DOHH2 (cell line): ENCODE data around the gene AIF1L.

Experiments
- H3F3A ChIP-seq: fragments of 200-600 bp; sonication (generic), shearing (Covaris generic); 2 replicates; pipeline ENCODE4 v1.6.0; 2016; ENCODE audit warnings: antibody characterized with exemption, mild to moderate bottlenecking; ENCODE audit not compliant: control insufficient read depth, insufficient read depth
- H3K27ac ChIP-seq: fragments of 200-600 bp; sonication (generic); 2 replicates; pipeline ENCODE4 v1.5.1; 2014; ENCODE audit warnings: low read depth, mild to moderate bottlenecking, low read length, moderate library complexity
- H3K27me3 ChIP-seq: fragments of 200-600 bp; sonication (generic); 2 replicates; pipeline ENCODE4 v1.6.1; 2014; ENCODE audit warnings: mild to moderate bottlenecking, low read length, mixed read lengths; ENCODE audit not compliant: control insufficient read depth
- H3K36me3 ChIP-seq: fragments of 200-600 bp; sonication (generic); 2 replicates; pipeline ENCODE4 v1.6.1; 2014; ENCODE audit warnings: mild to moderate bottlenecking, low read length, moderate library complexity, mixed read lengths; ENCODE audit not compliant: control insufficient read depth
- H3K4me1 ChIP-seq: fragments of 200-600 bp; sonication (generic); 2 replicates; pipeline ENCODE4 v1.6.1; 2014; ENCODE audit warnings: mild to moderate bottlenecking, low read length, mixed read lengths; ENCODE audit not compliant: control insufficient read depth
- H3K4me2 ChIP-seq: fragments of 200-600 bp; sonication (generic); 2 replicates; pipeline ENCODE4 v1.6.0; 2014; ENCODE audit warnings: mild to moderate bottlenecking, low read length, moderate library complexity
- H3K4me3 ChIP-seq: fragments of 200-600 bp; sonication (generic); 2 replicates; pipeline ENCODE4 v1.5.1; 2014; ENCODE audit warnings: mild to moderate bottlenecking, low read length, mixed read lengths
- H3K79me2 ChIP-seq: fragments of 200-600 bp; sonication (generic); 2 replicates; pipeline ENCODE4 v1.6.1; 2014; ENCODE audit warnings: mild to moderate bottlenecking, low read length, mixed read lengths; ENCODE audit not compliant: control insufficient read depth
- H3K9me2 ChIP-seq: fragments of 200-600 bp; sonication (generic); replicated peaks from 2 replicates; pipeline ENCODE4 v1.6.1; 2014; ENCODE audit warnings: mild to moderate bottlenecking, low read length, mixed read lengths; ENCODE audit not compliant: control insufficient read depth
- H3K9me3 ChIP-seq: fragments of 200-600 bp; sonication (generic); 2 replicates; pipeline ENCODE4 v1.6.1; 2014; ENCODE audit warnings: antibody characterized with exemption, low read length, mixed read lengths; ENCODE audit not compliant: control insufficient read depth, insufficient read depth
- H4K20me1 ChIP-seq: fragments of 200-600 bp; sonication (generic); 2 replicates; pipeline ENCODE4 v1.6.0; 2014; ENCODE audit warnings: low read depth, mild to moderate bottlenecking, antibody characterized with exemption, low read length, moderate library complexity; ENCODE audit not compliant: control insufficient read depth, insufficient read depth
- EZH2phosphoT487 ChIP-seq: fragments of 200-600 bp; sonication (generic); IDR thresholded peaks from 2 replicates; pipeline ENCODE4 v1.6.1; 2017; ENCODE audit warnings: borderline replicate concordance, mild to moderate bottlenecking, antibody characterized with exemption, low read length, moderate library complexity, mixed read lengths
- TF ChIP-seq, protein P1 (sequence below): fragments of 200-600 bp; sonication (generic); IDR thresholded peaks from one replicate; pipeline ENCODE4 v1.5.1; 2014; ENCODE audit warnings: antibody characterized with exemption, mild to moderate bottlenecking, low read depth, low read length; ENCODE audit not compliant: poor library complexity, severe bottlenecking

Gene AIF1L

DNA sequence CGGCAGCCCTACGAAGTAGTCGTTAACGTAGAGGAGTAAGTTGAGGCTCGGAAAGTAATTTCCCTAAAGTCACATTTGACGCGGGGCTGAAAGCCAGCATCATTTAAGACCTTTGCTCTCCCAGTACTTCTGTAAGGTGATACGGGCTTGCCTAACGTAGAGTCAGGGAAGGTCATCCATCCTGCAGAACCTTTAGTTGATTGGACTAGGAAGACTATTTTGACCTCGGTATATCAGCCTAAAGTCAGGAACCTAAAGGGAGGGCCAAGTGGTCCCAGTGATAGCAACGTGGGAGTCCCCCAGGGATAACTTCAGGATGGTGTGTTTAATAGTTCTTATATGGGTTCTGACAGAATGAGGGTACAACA is 29.7 kb downstream of the AIF1L start:
- H3K27ac ChIP-seq, result peak overlapping the region; percentile 38; the same call in 1 of the 2 replicates

DNA sequence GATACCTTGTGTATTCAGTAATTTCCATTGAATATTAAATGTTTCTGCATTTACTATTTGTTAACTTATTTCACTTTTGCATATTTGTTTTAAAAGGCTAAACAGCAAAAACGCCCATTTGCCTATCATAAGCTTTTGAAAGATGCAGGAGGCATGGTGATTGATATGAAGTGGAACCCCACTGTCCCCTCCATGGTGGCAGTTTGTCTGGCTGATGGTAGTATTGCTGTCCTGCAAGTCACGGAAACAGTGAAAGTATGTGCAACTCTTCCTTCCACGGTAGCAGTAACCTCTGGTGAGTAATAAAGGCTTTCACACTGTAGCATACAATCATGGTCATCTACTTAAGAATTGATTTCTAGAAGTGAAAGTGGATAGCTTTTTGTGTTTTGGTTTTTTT is 32.9 kb downstream of the AIF1L start:
- H3K27me3 ChIP-seq, result no peaks in the 10 kb centered on the region
- H3K27ac ChIP-seq, result no peak overlapping the region
- H3K79me2 ChIP-seq, result peaks cover 55% of the 10 kb centered on the region
- H3K9me2 ChIP-seq, result no peaks in the 10 kb centered on the region
- TF ChIP-seq, protein P1, sequence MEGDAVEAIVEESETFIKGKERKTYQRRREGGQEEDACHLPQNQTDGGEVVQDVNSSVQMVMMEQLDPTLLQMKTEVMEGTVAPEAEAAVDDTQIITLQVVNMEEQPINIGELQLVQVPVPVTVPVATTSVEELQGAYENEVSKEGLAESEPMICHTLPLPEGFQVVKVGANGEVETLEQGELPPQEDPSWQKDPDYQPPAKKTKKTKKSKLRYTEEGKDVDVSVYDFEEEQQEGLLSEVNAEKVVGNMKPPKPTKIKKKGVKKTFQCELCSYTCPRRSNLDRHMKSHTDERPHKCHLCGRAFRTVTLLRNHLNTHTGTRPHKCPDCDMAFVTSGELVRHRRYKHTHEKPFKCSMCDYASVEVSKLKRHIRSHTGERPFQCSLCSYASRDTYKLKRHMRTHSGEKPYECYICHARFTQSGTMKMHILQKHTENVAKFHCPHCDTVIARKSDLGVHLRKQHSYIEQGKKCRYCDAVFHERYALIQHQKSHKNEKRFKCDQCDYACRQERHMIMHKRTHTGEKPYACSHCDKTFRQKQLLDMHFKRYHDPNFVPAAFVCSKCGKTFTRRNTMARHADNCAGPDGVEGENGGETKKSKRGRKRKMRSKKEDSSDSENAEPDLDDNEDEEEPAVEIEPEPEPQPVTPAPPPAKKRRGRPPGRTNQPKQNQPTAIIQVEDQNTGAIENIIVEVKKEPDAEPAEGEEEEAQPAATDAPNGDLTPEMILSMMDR, result no peak
- TF ChIP-seq EZH2phosphoT487, result no peak
- no peaks in the 10 kb centered on the region; the same call in 1 of the 2 replicates for H4K20me1 ChIP-seq
- H3K9me3 ChIP-seq, result no peaks in the 10 kb centered on the region
- no peak overlapping the region for H3K4me2 ChIP-seq
- H3K4me1 ChIP-seq, result peaks cover 12% of the 10 kb centered on the region
- peaks cover 75% of the 10 kb centered on the region for H3K36me3 ChIP-seq
- no peak overlapping the region for H3K4me3 ChIP-seq
- H3F3A ChIP-seq, result no peaks in the 10 kb centered on the region; the same call in 1 of the 2 replicates

More for the DNA sequence above, 29.7 kb downstream of the AIF1L start:
- H3K4me3 ChIP-seq, result peak overlapping the region; percentile 81
- peaks cover 52% of the 10 kb centered on the region for H3K79me2 ChIP-seq
- TF ChIP-seq, protein P1, result no peak
- TF ChIP-seq EZH2phosphoT487, result no peak
- H3K36me3 ChIP-seq, result peaks cover 47% of the 10 kb centered on the region
- no peaks in the 10 kb centered on the region for H3F3A ChIP-seq
- peak overlapping the region; percentile 91 for H3K4me2 ChIP-seq
- no peaks in the 10 kb centered on the region; the same call in 1 of the 2 replicates for H4K20me1 ChIP-seq
- peaks cover 12% of the 10 kb centered on the region for H3K4me1 ChIP-seq
- H3K9me2 ChIP-seq, result no peaks in the 10 kb centered on the region
- no peaks in the 10 kb centered on the region for H3K9me3 ChIP-seq
- H3K27me3 ChIP-seq, result no peaks in the 10 kb centered on the region

DNA sequence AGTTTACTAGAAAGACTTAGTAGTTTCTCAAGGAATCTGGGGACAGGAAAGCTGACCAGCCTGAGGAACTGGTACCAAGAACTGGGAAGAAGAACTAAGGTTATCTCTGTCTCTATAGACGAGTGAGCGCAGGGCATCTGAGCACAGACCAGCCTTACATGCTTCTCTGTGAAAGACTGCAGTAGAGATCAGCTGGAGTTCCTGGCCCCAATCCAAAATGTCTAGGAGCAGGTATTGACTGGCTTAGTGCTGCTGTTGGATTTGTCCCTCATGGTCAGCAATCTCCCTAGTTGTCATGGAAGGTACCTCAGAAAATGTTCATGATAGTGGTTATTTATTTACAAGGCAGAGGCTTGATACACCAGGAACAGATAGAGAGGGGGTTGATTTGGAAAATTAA is 42.3 kb downstream of the AIF1L start:
- no peak for TF ChIP-seq EZH2phosphoT487

DNA sequence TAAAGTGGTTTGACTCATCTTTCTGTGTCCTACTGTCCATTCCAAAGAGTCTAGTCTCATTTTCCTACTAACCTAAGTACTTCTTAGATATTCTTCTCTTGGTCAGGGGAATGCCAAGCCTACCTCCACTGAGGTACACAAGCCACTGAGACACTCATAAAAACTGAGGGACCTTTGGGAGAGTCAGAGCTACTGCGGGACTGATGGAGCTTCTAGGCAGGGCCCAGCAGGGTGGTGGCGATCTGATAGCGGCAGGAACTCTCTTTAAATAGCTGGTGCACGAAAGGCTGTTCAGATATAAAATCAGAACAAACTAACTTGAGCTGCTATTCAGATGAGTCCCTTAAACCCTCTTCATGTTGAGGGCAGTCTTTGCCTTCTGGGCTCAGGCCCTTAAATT is 43.8 kb downstream of the AIF1L start:
- H3K4me2 ChIP-seq, result no peak overlapping the region
- peaks cover 95% of the 10 kb centered on the region for H3K36me3 ChIP-seq
- no peaks in the 10 kb centered on the region for H3K4me1 ChIP-seq
- no peaks in the 10 kb centered on the region for H3K27me3 ChIP-seq
- no peak overlapping the region for H3K4me3 ChIP-seq
- no peaks in the 10 kb centered on the region for H4K20me1 ChIP-seq
- H3K79me2 ChIP-seq, result 0 out of 2 replicates have a peak, but pooled peaks cover 3% of the 10 kb centered on the region
- H3K9me3 ChIP-seq, result no peaks in the 10 kb centered on the region
- no peak overlapping the region for H3K27ac ChIP-seq
- H3K9me2 ChIP-seq, result no peaks in the 10 kb centered on the region
- no peaks in the 10 kb centered on the region for H3F3A ChIP-seq
- TF ChIP-seq EZH2phosphoT487, result no peak
- TF ChIP-seq, protein P1, result no peak

More for the DNA sequence above, 42.3 kb downstream of the AIF1L start:
- Histone ChIP-seq H3K9me3 (no peaks in the 10 kb centered on the region), H4K20me1 (no peaks in the 10 kb centered on the region), H3K4me3 (no peak overlapping the region), H3F3A (no peaks in the 10 kb centered on the region), H3K4me1 (no peaks in the 10 kb centered on the region), H3K79me2 (0 out of 2 replicates have a peak, but pooled peaks cover 3% of the 10 kb centered on the region), H3K27ac (no peak overlapping the region), H3K4me2 (no peak overlapping the region), H3K36me3 (peaks cover 95% of the 10 kb centered on the region), H3K27me3 (no peaks in the 10 kb centered on the region), H3K9me2 (no peaks in the 10 kb centered on the region)
